HepG2 (cell line): ENCODE results near the gene NBEA. TPM values are rescaled to one million over a fixed set of nuclear protein-coding genes. Genes with fewer than 3 reads are reported as not detected.

Experiments used
- ATAC-seq: fragments of 200-7000 bp; cut with Tn5 transposase; 3 replicates; pipeline ENCODE4 v1.9.1; 2020; ENCODE audit warnings: mild to moderate bottlenecking, moderate library complexity
- BruUV-seq: library from RNA; stranded (reverse); fragments of 400-500 nt; replicated peaks from 2 replicates; lab custom pipeline; 2021; lab: Mats Ljungman, UMichigan
- CTCF ChIA-PET: fragments of 300-600 bp; formaldehyde crosslinking; extraction: SDS; loops from one replicate; lab custom pipeline; 2021; ENCODE audit warnings: low total read pairs, inconsistent platforms, low intra/inter-chr PET ratio; lab: Yijun Ruan, JAX
- POLR2A ChIA-PET: fragments of 350-600 bp; sonication (Branson Sonifier 250); formaldehyde crosslinking; loops from one replicate; lab custom pipeline; 2020; ENCODE audit warnings: antibody characterized with exemption, inconsistent platforms; lab: Yijun Ruan, JAX
- DNase-seq: peaks from one replicate; pipeline ENCODE4 v3.0.0-alpha.2; 2015; ENCODE audit warnings: low spot score
- FAIRE-seq: peaks from 3 replicates; lab custom pipeline; 2011; peaks lifted over from hg19 to GRCh38; lab: Jason Lieb, UNC
- H2AFZ ChIP-seq: one replicate; pipeline ENCODE4 v1.6.1; 2011; ENCODE audit warnings: low read length, inconsistent platforms
- H3K27ac ChIP-seq: fragments of 300-600 bp; 3 replicates; pipeline ENCODE4 v1.8.0; 2011; ENCODE audit warnings: mixed run types, mild to moderate bottlenecking, mixed read lengths, low read length, inconsistent platforms; ENCODE audit not compliant: insufficient read depth; ENCODE audit errors: extremely low read length
- H3K27me3 ChIP-seq, 2 experiments: fragments of 200-600 bp in 1 of 2; 2 replicates in 1 of 2; 3 replicates in 1 of 2; pipeline versions ENCODE4 v1.6.0 to v1.8.0; 2011; ENCODE audit warnings: low read length in 2 of 2, mild to moderate bottlenecking in 2 of 2, moderate library complexity in 2 of 2, inconsistent platforms in 1 of 2; ENCODE audit not compliant: insufficient read depth in 2 of 2, control insufficient read depth in 1 of 2
- H3K36me3 ChIP-seq, 2 experiments: fragments of 200-600 bp in 1 of 2; replicated peaks in 1 of 2; 2 replicates in 1 of 2; 3 replicates in 1 of 2; pipeline versions ENCODE4 v1.5.1 to v1.8.0; 2011; ENCODE audit warnings: low read length in 2 of 2, inconsistent platforms in 1 of 2; ENCODE audit not compliant: insufficient read depth in 2 of 2, control insufficient read depth in 1 of 2
- H3K4me1 ChIP-seq: 2 replicates; pipeline ENCODE4 v1.5.1; 2012; ENCODE audit warnings: low read length, inconsistent platforms; ENCODE audit not compliant: insufficient read depth
- H3K4me2 ChIP-seq: 2 replicates; pipeline ENCODE4 v1.6.0; 2011; ENCODE audit warnings: low read depth, low read length, inconsistent platforms
- H3K4me3 ChIP-seq, 3 experiments: fragments of 200-600 bp in 1 of 3; sonication (generic), shearing (Covaris generic) in 1 of 3; replicated peaks in 1 of 3; 2 replicates each; pipeline ENCODE4 v1.5.1; 2011 to 2016; ENCODE audit warnings: low read length in 3 of 3, inconsistent platforms in 2 of 3, low read depth in 2 of 3, mild to moderate bottlenecking in 2 of 3, control low read depth in 1 of 3, mixed read lengths in 1 of 3; ENCODE audit not compliant: insufficient read depth in 1 of 3
- H3K79me2 ChIP-seq: one replicate; pipeline ENCODE4 v1.6.1; 2011; ENCODE audit warnings: low read length, inconsistent platforms; ENCODE audit not compliant: insufficient read depth
- H3K9ac ChIP-seq: 2 replicates; pipeline ENCODE4 v1.6.0; 2011; ENCODE audit warnings: mild to moderate bottlenecking, low read depth, low read length, inconsistent platforms; ENCODE audit not compliant: insufficient read depth
- H3K9me3 ChIP-seq: 2 replicates; pipeline ENCODE4 v1.5.1; 2012; ENCODE audit warnings: mild to moderate bottlenecking, low read length
- H4K20me1 ChIP-seq: 2 replicates; pipeline ENCODE4 v1.6.0; 2011; ENCODE audit warnings: inconsistent platforms, mild to moderate bottlenecking, low read length, moderate library complexity; ENCODE audit not compliant: insufficient read depth
- CENPBD1 ChIP-seq: sonication (generic); formaldehyde crosslinking; IDR thresholded peaks from 2 replicates; pipeline ENCODE4 v1.8.0; 2022; ENCODE audit warnings: missing genetic modification reagents, low read depth, mild to moderate bottlenecking, borderline replicate concordance
- MAFG ChIP-seq: sonication (generic); formaldehyde crosslinking; IDR thresholded peaks from 2 replicates; pipeline ENCODE4 v1.5.1; 2020; ENCODE audit warnings: mild to moderate bottlenecking, missing genetic modification reagents
- NBN ChIP-seq: fragments of 450-650 bp; conservative IDR thresholded peaks from 2 replicates; pipeline ENCODE4 v1.6.1; 2017
- PTBP1 ChIP-seq: fragments of 200-400 bp; formaldehyde crosslinking; IDR thresholded peaks from 2 replicates; pipeline ENCODE4 v1.6.1; 2018; ENCODE audit warnings: low read length, low read depth; ENCODE audit not compliant: poor library complexity, severe bottlenecking
- RBFOX2 ChIP-seq: fragments of 200-400 bp; formaldehyde crosslinking; IDR thresholded peaks from 2 replicates; pipeline ENCODE4 v1.6.1; 2017; ENCODE audit warnings: low read depth, mild to moderate bottlenecking, low read length
- SRSF4 ChIP-seq: fragments of 200-400 bp; formaldehyde crosslinking; IDR thresholded peaks from one replicate; pipeline ENCODE4 v1.6.1; 2018; ENCODE audit warnings: mild to moderate bottlenecking, low read depth, low read length, moderate library complexity; ENCODE audit not compliant: poor library complexity, severe bottlenecking
- TCF12 ChIP-seq, 2 experiments: fragments of 450-650 bp in 1 of 2; sonication (generic) in 1 of 2; formaldehyde crosslinking in 1 of 2; IDR thresholded peaks; 2 replicates each; pipeline versions ENCODE4 v1.6.1 to v1.8.0; 2017 to 2022; ENCODE audit warnings: antibody characterized with exemption in 1 of 2, mild to moderate bottlenecking in 1 of 2, missing genetic modification reagents in 1 of 2, moderate library complexity in 1 of 2
- TRAFD1 ChIP-seq: sonication (generic); formaldehyde crosslinking; IDR thresholded peaks from 2 replicates; pipeline ENCODE4 v1.5.1; 2020; ENCODE audit warnings: missing genetic modification reagents, mild to moderate bottlenecking, borderline replicate concordance
- ZNF431 ChIP-seq: sonication (generic); formaldehyde crosslinking; IDR thresholded peaks from 2 replicates; pipeline ENCODE4 v1.9.0; 2022; ENCODE audit warnings: missing genetic modification reagents, low read depth, mild to moderate bottlenecking, borderline replicate concordance
- ZNF614 ChIP-seq: IDR thresholded peaks from 2 replicates; pipeline ENCODE4 v1.6.1; 2018; ENCODE audit warnings: missing biosample characterization, missing genetic modification reagents, inconsistent platforms, borderline replicate concordance
- ZNF891 ChIP-seq: sonication (generic); formaldehyde crosslinking; IDR thresholded peaks from 2 replicates; pipeline ENCODE4 v1.5.0; 2020; ENCODE audit warnings: mild to moderate bottlenecking, missing genetic modification reagents
- ZSCAN25 ChIP-seq: sonication (generic); formaldehyde crosslinking; IDR thresholded peaks from 2 replicates; pipeline ENCODE4 v1.8.0; 2022; ENCODE audit warnings: mild to moderate bottlenecking, missing genetic modification reagents
- WGBS: methylation state at CpG from one replicate; pipeline ENCODE4 v1.1.6; 2017; ENCODE audit warnings: low lambda C conversion rate; 5-methylcytosine and 5-hydroxymethylcytosine counted together
- in situ Hi-C: cut with HindIII; loops from 2 replicates; pipeline ENCODE4 v1.10.0; 2017; ENCODE audit warnings: low pct_unique_long_range_greater_than_20kb; ENCODE audit not compliant: extremely low pct_ligation_motif_present
- intact Hi-C: fragments of 100-400 bp; cut with micrococcal nuclease; formaldehyde crosslinking; loops from one replicate; pipeline ENCODE4 v1.10.0; 2022; ENCODE audit not compliant: unreplicated experiment
- polyA plus RNA-seq, 8 experiments: library from polyadenylated mRNA; depleted of rRNA in 3 of 8; stranded (reverse) in 7 of 8; unstranded in 1 of 8; fragments of >200 nt; fragmentation: Illumina TruSeq in 4 of 8; extraction: Trizol in 4 of 8; gene quantifications; 2 replicates each; pipeline versions ENCODE4 v1.2.1 to v1.2.3, GENCODE V29; 2011 to 2016; ENCODE audit warnings: low read depth in 4 of 8, missing spikeins in 1 of 8, mixed read lengths in 1 of 8; ENCODE audit not compliant: insufficient read depth in 1 of 8
- total RNA-seq, 5 experiments: library from RNA; depleted of rRNA; stranded (reverse); fragments of >200 nt; fragmentation: Illumina TruSeq; extraction: Trizol; gene quantifications; 2 replicates each; pipeline ENCODE4 v1.2.3, GENCODE V29; 2016; ENCODE audit warnings: low read depth in 1 of 5
- TF ChIP-seq, protein P1 (sequence below): sonication (generic); formaldehyde crosslinking; IDR thresholded peaks from 2 replicates; pipeline ENCODE4 v1.8.0; 2023; ENCODE audit warnings: mild to moderate bottlenecking, missing genetic modification reagents
- TF ChIP-seq, protein P2 (sequence below): sonication (generic); formaldehyde crosslinking; IDR thresholded peaks from 2 replicates; pipeline ENCODE4 v1.4.0; 2020; ENCODE audit warnings: missing genetic modification reagents

NBEA gene
- total and polyA plus RNA-seq, 2 of the 13 experiments (the other 11 are each of a cell fraction or from before 2014, with no cell fraction given), result 2.7 to 2.8 TPM

- TF ChIP-seq, protein P1, sequence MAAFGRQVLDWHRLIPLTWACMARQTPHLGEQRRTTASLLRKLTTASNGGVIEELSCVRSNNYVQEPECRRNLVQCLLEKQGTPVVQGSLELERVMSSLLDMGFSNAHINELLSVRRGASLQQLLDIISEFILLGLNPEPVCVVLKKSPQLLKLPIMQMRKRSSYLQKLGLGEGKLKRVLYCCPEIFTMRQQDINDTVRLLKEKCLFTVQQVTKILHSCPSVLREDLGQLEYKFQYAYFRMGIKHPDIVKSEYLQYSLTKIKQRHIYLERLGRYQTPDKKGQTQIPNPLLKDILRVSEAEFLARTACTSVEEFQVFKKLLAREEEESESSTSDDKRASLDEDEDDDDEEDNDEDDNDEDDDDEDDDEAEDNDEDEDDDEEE, result no peak
- TF ChIP-seq PTBP1 (no peak), CENPBD1 (CRISPR knock-in tag) (no peak), TCF12 (IDR thresholded peaks at IDR 0.05) (no peak), TCF12 (CRISPR knock-in tag; IDR thresholded peaks at IDR 0.05) (no peak), NBN (no peak), MAFG (CRISPR knock-in tag) (no peak)
Measured at GRCh38 chr13:35475960-35476943, 534.2 kb downstream of the NBEA start, which contains the start of gene MAB21L1 (continued).

GRCh38 chr13:35477386-35477946 lies 535.4 kb downstream of the NBEA start:
- Histone ChIP-seq H3K27ac (no peak overlapping the region), H3K4me2 (no peak overlapping the region), H3K4me1 (no peaks in the 10 kb centered on the region), H3K9ac (no peak overlapping the region), H2AFZ (no peak overlapping the region), H3K36me3 (no peaks in the 10 kb centered on the region), H3K4me3 (no peak overlapping the region), H3K79me2 (no peaks in the 10 kb centered on the region), H3K27me3 (no peaks in the 10 kb centered on the region; a peak in 1 of 5 replicates), H4K20me1 (no peaks in the 10 kb centered on the region), H3K9me3 (no peaks in the 10 kb centered on the region)
- BruUV-seq, result no TSS peak
- WGBS, result 29% methylated on average over 5 of the region's 5 CpGs
- ChIA-PET POLR2A (no interaction called here), CTCF (no interaction called here)
- no peak for ATAC-seq
- in situ Hi-C loops, result no loop called here
- no peak for FAIRE-seq
- no peak for DNase-seq
- intact Hi-C loops, result no loop called here
- no peak for TF ChIP-seq ZSCAN25 (CRISPR knock-in tag)
- no peak for TF ChIP-seq TRAFD1
- TF ChIP-seq, protein P2, sequence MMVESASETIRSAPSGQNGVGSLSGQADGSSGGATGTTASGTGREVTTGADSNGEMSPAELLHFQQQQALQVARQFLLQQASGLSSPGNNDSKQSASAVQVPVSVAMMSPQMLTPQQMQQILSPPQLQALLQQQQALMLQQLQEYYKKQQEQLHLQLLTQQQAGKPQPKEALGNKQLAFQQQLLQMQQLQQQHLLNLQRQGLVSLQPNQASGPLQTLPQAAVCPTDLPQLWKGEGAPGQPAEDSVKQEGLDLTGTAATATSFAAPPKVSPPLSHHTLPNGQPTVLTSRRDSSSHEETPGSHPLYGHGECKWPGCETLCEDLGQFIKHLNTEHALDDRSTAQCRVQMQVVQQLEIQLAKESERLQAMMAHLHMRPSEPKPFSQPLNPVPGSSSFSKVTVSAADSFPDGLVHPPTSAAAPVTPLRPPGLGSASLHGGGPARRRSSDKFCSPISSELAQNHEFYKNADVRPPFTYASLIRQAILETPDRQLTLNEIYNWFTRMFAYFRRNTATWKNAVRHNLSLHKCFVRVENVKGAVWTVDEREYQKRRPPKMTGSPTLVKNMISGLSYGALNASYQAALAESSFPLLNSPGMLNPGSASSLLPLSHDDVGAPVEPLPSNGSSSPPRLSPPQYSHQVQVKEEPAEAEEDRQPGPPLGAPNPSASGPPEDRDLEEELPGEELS (CRISPR knock-in tag), result no peak
- no peak for TF ChIP-seq ZNF891 (CRISPR knock-in tag)
- no peak for TF ChIP-seq RBFOX2
- TF ChIP-seq SRSF4, result no peak
- no peak for TF ChIP-seq ZNF614 (CRISPR knock-in tag)
- TF ChIP-seq ZNF431 (CRISPR knock-in tag), result no peak
